GM20000 (cell line): ENCODE measurements around the gene CHST8.

Experiments
- DNase-seq: peaks from one replicate; pipeline ENCODE4 v3.0.0; 2012; ENCODE audit warnings: low spot score
- TF ChIP-seq, protein P1 (sequence below): IDR thresholded peaks from 2 replicates; pipeline ENCODE4 v1.5.1; 2012; ENCODE audit warnings: mild to moderate bottlenecking, control low read depth; ENCODE audit errors: extremely low read depth, missing control alignments

CHST8 gene

DNA sequence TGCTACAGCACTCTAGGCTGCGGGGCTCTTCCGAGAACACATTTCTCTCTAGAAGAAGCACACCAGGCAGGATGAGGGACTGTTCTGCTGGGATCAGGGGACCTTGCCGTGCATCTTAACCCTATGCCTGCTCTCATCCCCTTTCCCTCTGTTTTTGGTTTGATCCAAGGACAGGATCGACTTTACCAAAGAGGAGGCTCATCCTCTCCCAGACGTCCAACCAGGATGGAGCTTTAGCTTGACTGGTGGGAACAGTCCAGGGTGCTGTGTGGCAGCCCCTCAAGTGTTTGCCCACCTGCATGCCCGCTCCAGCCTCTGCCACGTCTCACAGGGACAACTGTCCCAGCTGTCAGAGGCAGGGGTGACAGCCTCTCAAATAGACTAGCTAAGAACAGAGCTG is 132.6 kb downstream of the CHST8 start:
- TF ChIP-seq, protein P1, sequence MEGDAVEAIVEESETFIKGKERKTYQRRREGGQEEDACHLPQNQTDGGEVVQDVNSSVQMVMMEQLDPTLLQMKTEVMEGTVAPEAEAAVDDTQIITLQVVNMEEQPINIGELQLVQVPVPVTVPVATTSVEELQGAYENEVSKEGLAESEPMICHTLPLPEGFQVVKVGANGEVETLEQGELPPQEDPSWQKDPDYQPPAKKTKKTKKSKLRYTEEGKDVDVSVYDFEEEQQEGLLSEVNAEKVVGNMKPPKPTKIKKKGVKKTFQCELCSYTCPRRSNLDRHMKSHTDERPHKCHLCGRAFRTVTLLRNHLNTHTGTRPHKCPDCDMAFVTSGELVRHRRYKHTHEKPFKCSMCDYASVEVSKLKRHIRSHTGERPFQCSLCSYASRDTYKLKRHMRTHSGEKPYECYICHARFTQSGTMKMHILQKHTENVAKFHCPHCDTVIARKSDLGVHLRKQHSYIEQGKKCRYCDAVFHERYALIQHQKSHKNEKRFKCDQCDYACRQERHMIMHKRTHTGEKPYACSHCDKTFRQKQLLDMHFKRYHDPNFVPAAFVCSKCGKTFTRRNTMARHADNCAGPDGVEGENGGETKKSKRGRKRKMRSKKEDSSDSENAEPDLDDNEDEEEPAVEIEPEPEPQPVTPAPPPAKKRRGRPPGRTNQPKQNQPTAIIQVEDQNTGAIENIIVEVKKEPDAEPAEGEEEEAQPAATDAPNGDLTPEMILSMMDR, result no peak
- DNase-seq, result no peak

DNA sequence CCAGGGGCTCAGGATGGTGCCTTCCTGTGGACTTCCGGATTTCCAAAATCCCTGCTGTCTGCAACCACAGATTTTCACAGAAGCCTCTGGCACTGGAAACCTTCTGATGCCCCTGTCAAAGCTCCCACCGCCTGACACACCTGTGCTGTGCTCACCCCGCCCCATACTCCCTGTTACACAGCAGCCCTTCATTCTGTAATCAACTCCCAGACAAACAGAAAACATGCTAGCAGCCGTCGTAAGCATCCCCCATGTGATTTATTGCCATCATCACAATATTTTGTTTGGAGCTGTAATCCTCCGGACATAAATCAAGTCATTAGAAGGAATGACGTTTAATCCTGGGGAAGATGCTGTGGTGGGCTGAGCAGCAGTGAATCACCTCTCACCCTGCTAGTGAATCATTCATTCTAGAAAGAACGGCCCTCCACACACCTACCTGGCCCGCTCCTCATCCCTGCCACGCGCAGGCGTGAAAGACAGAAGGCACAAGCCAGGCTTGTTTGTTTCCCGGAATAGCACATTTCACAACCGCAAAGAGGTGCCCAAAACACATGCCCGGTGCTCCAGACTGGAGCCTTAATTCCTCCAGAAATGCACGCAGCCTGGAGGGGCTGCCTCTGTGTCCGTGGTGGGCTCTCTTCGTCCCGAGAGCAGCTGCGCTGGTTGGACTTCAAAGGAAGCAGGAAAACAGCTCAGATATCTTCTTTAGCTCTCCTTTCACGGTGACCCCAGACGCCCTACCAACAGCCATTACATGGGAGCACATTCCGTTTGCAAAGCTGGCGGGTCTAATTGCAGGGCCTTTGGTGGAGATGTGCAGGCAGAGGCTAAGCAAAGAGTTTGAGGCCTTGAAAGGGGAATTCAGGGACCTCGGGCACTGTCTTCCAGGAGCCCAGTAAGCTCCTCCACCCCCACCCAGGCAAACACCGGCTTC is 133.6 kb downstream of the CHST8 start:
- TF ChIP-seq, protein P1, result no peak

DNA sequence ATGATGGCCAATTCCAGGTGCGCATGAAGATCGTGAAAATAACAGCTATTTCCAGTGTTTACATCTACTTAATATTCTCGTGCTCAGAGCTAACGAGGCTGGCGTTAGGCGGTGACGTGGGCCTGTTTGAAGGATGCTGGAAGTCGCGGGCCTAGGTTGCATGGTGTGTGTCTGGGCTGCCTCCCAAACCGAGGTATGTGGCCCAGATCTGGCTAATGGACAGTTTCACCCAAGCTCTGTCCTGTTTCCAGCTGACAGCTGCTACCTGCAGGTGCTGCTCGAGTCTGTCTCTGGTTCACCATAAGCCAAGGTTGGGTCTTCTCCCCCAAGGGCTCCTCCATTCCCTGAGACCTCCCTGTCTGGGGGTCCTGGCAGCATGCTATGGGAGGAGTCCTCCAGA is 134.4 kb downstream of the CHST8 start:
- DNase-seq, result no peak
- TF ChIP-seq, protein P1, result no peak

More for the DNA sequence above, 133.6 kb downstream of the CHST8 start:
- no peak for DNase-seq

DNA sequence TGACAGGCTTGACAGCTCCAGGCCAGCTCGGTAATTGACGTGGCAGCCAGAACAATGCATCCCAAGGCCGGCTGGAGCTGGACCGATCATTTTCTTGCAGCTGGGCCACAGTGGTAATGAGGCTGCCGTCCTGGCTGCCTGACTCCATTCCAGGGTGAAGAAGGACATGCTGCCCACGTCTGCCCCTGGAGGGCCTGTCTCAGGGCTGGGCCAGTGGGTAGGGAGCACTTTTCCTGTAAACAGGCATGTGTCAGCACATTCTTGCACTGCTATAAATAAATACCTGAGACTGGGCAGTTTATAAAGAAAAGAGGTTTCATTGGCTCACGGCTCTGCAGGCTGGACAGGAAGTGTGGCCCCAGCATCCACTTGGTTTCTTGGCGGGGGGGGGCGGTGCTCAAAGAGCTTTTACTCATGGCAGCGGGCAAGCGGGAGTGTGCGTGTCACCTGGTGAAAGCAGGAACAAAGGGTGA is 136.8 kb downstream of the CHST8 start:
- DNase-seq, result no peak

DNA sequence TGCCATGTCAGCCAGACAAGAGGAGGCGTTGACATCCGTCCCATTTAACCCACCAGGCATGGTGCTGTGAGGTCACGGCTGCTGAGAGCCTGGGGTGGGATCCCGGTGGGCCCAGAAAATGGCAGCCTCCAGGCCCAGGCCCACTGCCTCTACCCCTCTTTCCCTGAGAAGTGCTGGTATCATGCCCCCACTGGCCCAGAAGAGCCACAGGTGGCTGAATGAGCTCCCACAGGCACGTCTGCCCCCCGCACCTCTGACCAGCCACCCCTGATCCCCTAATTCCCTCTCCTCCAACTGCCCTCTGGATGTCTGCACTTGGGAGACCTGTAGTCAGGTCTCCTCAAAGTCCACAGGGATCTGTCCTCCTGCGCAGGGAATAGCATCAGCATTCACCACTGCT is 137.6 kb downstream of the CHST8 start:
- DNase-seq, result no peak
- TF ChIP-seq, protein P1, result no peak

More for the DNA sequence above, 136.8 kb downstream of the CHST8 start:
- TF ChIP-seq, protein P1, result no peak

DNA sequence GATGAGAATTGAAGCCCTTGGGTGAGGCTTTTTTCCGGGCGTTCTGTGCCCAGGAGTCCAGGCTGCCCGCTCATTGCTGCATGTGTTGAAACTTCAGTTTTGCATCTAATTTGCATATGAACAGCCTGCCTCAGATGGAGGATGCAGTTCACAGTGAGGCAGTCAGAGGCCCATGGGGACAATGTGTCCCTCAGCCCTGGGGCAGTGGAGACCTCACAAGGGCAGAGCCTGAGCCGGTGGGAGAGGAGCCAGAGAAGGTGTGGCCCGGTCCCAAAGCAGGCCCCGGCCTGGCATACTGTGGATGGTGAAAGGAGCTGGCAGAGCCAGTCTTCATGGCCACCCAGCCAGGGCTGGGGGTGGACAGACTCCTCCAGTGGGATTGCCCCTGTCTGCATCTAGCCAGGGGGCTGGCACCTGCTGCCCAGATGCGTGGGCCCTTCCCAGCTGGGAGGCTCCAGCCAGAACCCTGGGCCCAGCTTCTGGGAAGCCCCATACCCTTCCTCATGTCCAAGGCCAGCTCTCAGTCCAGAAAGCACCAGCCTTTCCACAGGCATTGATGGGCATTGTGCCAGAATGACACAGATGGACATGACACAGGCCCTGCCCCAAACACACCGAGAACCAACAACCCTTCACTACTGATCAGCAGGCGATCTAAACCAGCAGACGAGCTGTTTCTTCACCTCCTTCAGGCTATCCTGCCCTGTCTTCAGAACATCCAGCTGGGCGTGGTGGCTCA is 142.0 kb downstream of the CHST8 start:
- no peak for DNase-seq
- TF ChIP-seq, protein P1, result no peak

DNA sequence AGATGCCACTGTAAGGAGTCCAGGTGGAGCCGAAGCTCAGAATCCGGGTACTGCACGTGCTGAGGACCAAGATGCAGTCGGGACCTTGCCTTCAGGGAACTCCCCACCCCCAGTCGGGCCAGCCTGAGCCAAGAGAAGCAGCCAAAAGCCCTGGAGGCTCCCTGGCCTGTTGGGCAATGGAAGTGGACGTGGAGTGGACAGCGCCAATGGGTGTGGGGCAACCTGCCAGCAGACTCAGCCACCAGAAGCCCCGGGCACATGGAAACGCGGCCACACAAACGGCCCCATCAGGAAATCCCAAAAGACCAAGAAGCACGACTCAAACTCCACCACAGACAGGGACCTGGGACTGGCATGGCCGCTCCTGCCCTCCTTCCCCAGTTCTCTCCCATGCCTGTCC is 144.9 kb downstream of the CHST8 start:
- TF ChIP-seq, protein P1, result no peak
- DNase-seq, result no peak
